Kidney capillary endothelial cell (primary cell): Measurements from ENCODE around the gene UBR4.

ENCODE experiments used
- DNase-seq: peaks from one replicate; pipeline ENCODE4 v3.0.0-alpha.2; 2018; ENCODE audit warnings: low spot score

UBR4 gene

GRCh38 chr1:19072285-19072981 is 137.6 kb downstream of the UBR4 start:
- DNase-seq = no peak

GRCh38 chr1:19071674-19072281 is 138.3 kb downstream of the UBR4 start:
- no peak for DNase-seq

- no peak for DNase-seq
These were observed 139.0 kb downstream of the UBR4 start for GRCh38 chr1:19070891-19071621.

- DNase-seq = no peak
These were observed 139.8 kb downstream of the UBR4 start for GRCh38 chr1:19070197-19070651.

- DNase-seq = no peak
These were observed 141.3 kb downstream of the UBR4 start for GRCh38 chr1:19068639-19069276.

GRCh38 chr1:19067912-19068638 is 142.0 kb downstream of the UBR4 start:
- DNase-seq = no peak

- DNase-seq = no peak
These were observed 142.7 kb downstream of the UBR4 start for GRCh38 chr1:19067182-19067911.

- DNase-seq = no peak
These were observed 143.2 kb downstream of the UBR4 start for GRCh38 chr1:19066874-19067181.

- no peak for DNase-seq
These were observed 143.7 kb downstream of the UBR4 start for GRCh38 chr1:19066248-19066873.

- DNase-seq = no peak
These were observed 144.4 kb downstream of the UBR4 start for GRCh38 chr1:19065526-19066247.

- DNase-seq = no peak
These were observed 145.1 kb downstream of the UBR4 start for GRCh38 chr1:19064906-19065450.

GRCh38 chr1:19063122-19063521 is 146.9 kb downstream of the UBR4 start:
- DNase-seq = no peak

- no peak for DNase-seq
These were observed 147.6 kb downstream of the UBR4 start for GRCh38 chr1:19062258-19063029.

GRCh38 chr1:19061798-19062197 is 148.3 kb downstream of the UBR4 start:
- no peak for DNase-seq

- DNase-seq = no peak
These were observed 148.7 kb downstream of the UBR4 start for GRCh38 chr1:19061343-19061742.

GRCh38 chr1:19059773-19060172 is 150.3 kb downstream of the UBR4 start:
- no peak for DNase-seq

- no peak for DNase-seq
These were observed 151.6 kb downstream of the UBR4 start for GRCh38 chr1:19058476-19058797.

- no peak for DNase-seq
These were observed 152.1 kb downstream of the UBR4 start for GRCh38 chr1:19057784-19058475.
